ENCODE measurements around the gene AJAP1. TPM values are rescaled to one million over a fixed set of nuclear protein-coding genes. Genes with fewer than 3 reads are reported as not detected.

Gene AJAP1
- polyA plus RNA-seq, 1 donor from 2014 or later, result 7.9 TPM

- Histone ChIP-seq H3K4me3 (ENCODE audit: low read length) (no peak overlapping the region), H3K4me2 (ENCODE audit: low read length) (no peak overlapping the region), H3K9ac (ENCODE audit: low read length) (no peak overlapping the region), H3K9me2 (ENCODE audit: insufficient read depth, low read length) (no peaks in the 10 kb centered on the region), H3K27ac (ENCODE audit: low read length) (no peak overlapping the region), H3K27me3 (ENCODE audit: insufficient read depth, low read depth, low read length) (no peaks in the 10 kb centered on the region), H3K79me2 (replicated peaks; ENCODE audit: insufficient read depth, low read length) (no peaks in the 10 kb centered on the region), H2AFZ (ENCODE audit: low read depth, low read length) (no peak overlapping the region), H3F3A (ENCODE audit: insufficient read depth, low read length, poor library complexity, severe bottlenecking) (no peaks in the 10 kb centered on the region), H4K20me1 (ENCODE audit: insufficient read depth) (no peaks in the 10 kb centered on the region), H3K9me3 (ENCODE audit: low read length) (peaks cover 6% of the 10 kb centered on the region), H3K36me3 (ENCODE audit: insufficient read depth, low read length) (no peaks in the 10 kb centered on the region)
- TF ChIP-seq POLR2AphosphoS5 (IDR thresholded peaks at IDR 0.05) (no peak), SMC3 (conservative IDR thresholded peaks at IDR 0.05; ENCODE audit: poor library complexity) (no peak), CTCF (IDR thresholded peaks at IDR 0.05; ENCODE audit: poor library complexity, severe bottlenecking) (no peak), REST (IDR thresholded peaks at IDR 0.05; ENCODE audit: borderline replicate concordance) (no peak), EZH2 (IDR thresholded peaks at IDR 0.05; ENCODE audit: borderline replicate concordance, insufficient read depth, low read length, poor library complexity, severe bottlenecking) (no peak), RAD21 (conservative IDR thresholded peaks at IDR 0.05) (no peak), MXI1 (conservative IDR thresholded peaks at IDR 0.05; ENCODE audit: poor library complexity, severe bottlenecking) (no peak), EP300 (conservative IDR thresholded peaks at IDR 0.05; ENCODE audit: poor library complexity, severe bottlenecking) (no peak), TAF1 (IDR thresholded peaks at IDR 0.05; ENCODE audit: low read depth) (no peak)
Measured at GRCh38 chr1:4797016-4797410, 142.6 kb downstream of the AJAP1 start.

GRCh38 chr1:4797429-4797828, 143.0 kb downstream of the AJAP1 start:
- no peaks in the 10 kb centered on the region for H3K9me2 ChIP-seq (ENCODE audit: insufficient read depth, low read length)
- H3F3A ChIP-seq (ENCODE audit: insufficient read depth, low read length, poor library complexity, severe bottlenecking), result no peaks in the 10 kb centered on the region
- H3K36me3 ChIP-seq (ENCODE audit: insufficient read depth, low read length), result no peaks in the 10 kb centered on the region
- no peak overlapping the region for H3K4me3 ChIP-seq (ENCODE audit: low read length)
- peaks cover 6% of the 10 kb centered on the region for H3K9me3 ChIP-seq (ENCODE audit: low read length)
- TF ChIP-seq RAD21 (conservative IDR thresholded peaks at IDR 0.05), result no peak
- TF ChIP-seq EZH2 (IDR thresholded peaks at IDR 0.05; ENCODE audit: borderline replicate concordance, insufficient read depth, low read length, poor library complexity, severe bottlenecking), result no peak
- TF ChIP-seq SMC3 (conservative IDR thresholded peaks at IDR 0.05; ENCODE audit: poor library complexity), result no peak
- no peak for TF ChIP-seq EP300 (conservative IDR thresholded peaks at IDR 0.05; ENCODE audit: poor library complexity, severe bottlenecking)
- H4K20me1 ChIP-seq (ENCODE audit: insufficient read depth), result no peaks in the 10 kb centered on the region
- H3K27ac ChIP-seq (ENCODE audit: low read length), result no peak overlapping the region
- no peaks in the 10 kb centered on the region for H3K27me3 ChIP-seq (ENCODE audit: insufficient read depth, low read depth, low read length)
- no peak overlapping the region for H3K9ac ChIP-seq (ENCODE audit: low read length)
- no peak overlapping the region for H3K4me2 ChIP-seq (ENCODE audit: low read length)
- no peak overlapping the region for H2AFZ ChIP-seq (ENCODE audit: low read depth, low read length)
- H3K79me2 ChIP-seq (replicated peaks; ENCODE audit: insufficient read depth, low read length), result no peaks in the 10 kb centered on the region

Data from neural cell (in vitro differentiated cells).